ENCODE results near the gene SCFD2. TPM values are rescaled to one million over a fixed set of nuclear protein-coding genes. Genes with fewer than 3 reads are reported as not detected.
A peak's percentile ranks its signal among the peaks of the same experiment; 100 is the strongest.

Gene SCFD2
- total RNA-seq, 2 donors from 2014 or later, result 33.2 to 73.7 TPM

GRCh38 chr4:52869656-52870055 lies 496.2 kb downstream of the SCFD2 start:
- no peaks in the 10 kb centered on the region for H3K4me1 Mint-ChIP-seq (ENCODE audit: low read depth in 2 of 2)
- H3K36me3 Mint-ChIP-seq, result peaks cover 7% of the 10 kb centered on the region
- no peak for ATAC-seq
- no peak overlapping the region for H3K27ac Mint-ChIP-seq
- no peaks in the 10 kb centered on the region for H3K9me3 Mint-ChIP-seq
- no peak for DNase-seq (ENCODE audit: low spot score)
- no peak overlapping the region for H3K4me3 Mint-ChIP-seq
- H3K27me3 Mint-ChIP-seq, result peaks cover under 1 to 6% of the 10 kb centered on the region in 2 donors

- Mint-ChIP-seq H3K27me3 (peaks cover 4 to 11% of the 10 kb centered on the region in 2 donors), H3K9me3 (no peaks in the 10 kb centered on the region), H3K36me3 (peaks cover 7% of the 10 kb centered on the region), H3K27ac (no peak overlapping the region), H3K4me3 (no peak overlapping the region), H3K4me1 (ENCODE audit: low read depth in 2 of 2) (no peaks in the 10 kb centered on the region)
- DNase-seq (ENCODE audit: low spot score) (no peak), ATAC-seq (no peak)
Measured at GRCh38 chr4:52869196-52869595, 496.7 kb downstream of the SCFD2 start.

GRCh38 chr4:52868133-52868532 lies 497.7 kb downstream of the SCFD2 start:
- Mint-ChIP-seq H3K36me3 (peaks cover 7% of the 10 kb centered on the region), H3K27me3 (peaks cover 9 to 19% of the 10 kb centered on the region in 2 donors), H3K27ac (no peak overlapping the region), H3K4me1 (ENCODE audit: low read depth in 2 of 2) (no peaks in the 10 kb centered on the region), H3K9me3 (no peaks in the 10 kb centered on the region), H3K4me3 (no peak overlapping the region)
- ATAC-seq, result no peak
- DNase-seq (ENCODE audit: low spot score), result no peak

GRCh38 chr4:52867163-52867562 lies 498.7 kb downstream of the SCFD2 start:
- ATAC-seq (no peak), DNase-seq (ENCODE audit: low spot score) (no peak)
- no peak overlapping the region for H3K27ac Mint-ChIP-seq
- no peak overlapping the region for H3K4me3 Mint-ChIP-seq
- no peaks in the 10 kb centered on the region for H3K4me1 Mint-ChIP-seq (ENCODE audit: low read depth in 2 of 2)
- H3K9me3 Mint-ChIP-seq, result no peaks in the 10 kb centered on the region
- H3K27me3 Mint-ChIP-seq, result peaks cover 9 to 20% of the 10 kb centered on the region in 2 donors
- peaks cover under 1% of the 10 kb centered on the region for H3K36me3 Mint-ChIP-seq

GRCh38 chr4:52866734-52867133 lies 499.1 kb downstream of the SCFD2 start:
- Mint-ChIP-seq H3K27ac (no peak overlapping the region), H3K9me3 (no peaks in the 10 kb centered on the region), H3K4me3 (no peak overlapping the region), H3K27me3 (peaks cover 9 to 20% of the 10 kb centered on the region in 2 donors), H3K36me3 (no peaks in the 10 kb centered on the region), H3K4me1 (ENCODE audit: low read depth in 2 of 2) (peaks cover under 1% of the 10 kb centered on the region in 2 donors)
- ATAC-seq (no peak), DNase-seq (ENCODE audit: low spot score) (no peak)

GRCh38 chr4:52865300-52865699 lies 500.6 kb downstream of the SCFD2 start:
- ATAC-seq, result no peak
- Mint-ChIP-seq H3K4me1 (ENCODE audit: low read depth in 2 of 2) (peaks cover 9 to 11% of the 10 kb centered on the region in 2 donors), H3K27me3 (peaks cover 18 to 33% of the 10 kb centered on the region in 2 donors), H3K36me3 (no peaks in the 10 kb centered on the region), H3K4me3 (no peak overlapping the region), H3K27ac (no peak overlapping the region), H3K9me3 (no peaks in the 10 kb centered on the region)
- no peak for DNase-seq (ENCODE audit: low spot score)

- H3K9me3 Mint-ChIP-seq, result no peaks in the 10 kb centered on the region
- H3K27ac Mint-ChIP-seq, result no peak overlapping the region
- no peaks in the 10 kb centered on the region for H3K36me3 Mint-ChIP-seq
- no peak overlapping the region for H3K4me3 Mint-ChIP-seq
- peaks cover 9 to 11% of the 10 kb centered on the region in 2 donors for H3K4me1 Mint-ChIP-seq (ENCODE audit: low read depth in 2 of 2)
- no peak for DNase-seq (ENCODE audit: low spot score)
- no peak for ATAC-seq
- H3K27me3 Mint-ChIP-seq, result peaks cover 19 to 33% of the 10 kb centered on the region in 2 donors
Measured at GRCh38 chr4:52864793-52865192, 501.1 kb downstream of the SCFD2 start.

GRCh38 chr4:52863324-52863723 lies 502.5 kb downstream of the SCFD2 start:
- DNase-seq (ENCODE audit: low spot score), result no peak
- peaks cover 9 to 11% of the 10 kb centered on the region in 2 donors for H3K4me1 Mint-ChIP-seq (ENCODE audit: low read depth in 2 of 2)
- H3K27ac Mint-ChIP-seq, result no peak overlapping the region
- peaks cover 26 to 44% of the 10 kb centered on the region in 2 donors for H3K27me3 Mint-ChIP-seq
- H3K9me3 Mint-ChIP-seq, result no peaks in the 10 kb centered on the region
- H3K4me3 Mint-ChIP-seq, result peak overlapping the region; percentile 77
- ATAC-seq, result no peak
- H3K36me3 Mint-ChIP-seq, result no peaks in the 10 kb centered on the region

- no peaks in the 10 kb centered on the region for H3K9me3 Mint-ChIP-seq
- H3K36me3 Mint-ChIP-seq, result no peaks in the 10 kb centered on the region
- DNase-seq (ENCODE audit: low spot score), result no peak
- no peak overlapping the region for H3K27ac Mint-ChIP-seq
- peaks cover 9 to 11% of the 10 kb centered on the region in 2 donors for H3K4me1 Mint-ChIP-seq (ENCODE audit: low read depth in 2 of 2)
- no peak for ATAC-seq
- peaks cover 28 to 50% of the 10 kb centered on the region in 2 donors for H3K27me3 Mint-ChIP-seq
- H3K4me3 Mint-ChIP-seq, result peak overlapping the region; percentile 77
Measured at GRCh38 chr4:52862639-52863161, 503.2 kb downstream of the SCFD2 start.

GRCh38 chr4:52861879-52862616 lies 503.8 kb downstream of the SCFD2 start, which contains the start of gene RASL11B:
Gene RASL11B (plus strand): TSS chr4:52862317. CDS start chr4:52862508, 191 bp downstream.
- H3K4me3 Mint-ChIP-seq, result peak within 1 kb of the TSS; percentile 77
- no peaks in the 10 kb centered on the region for H3K36me3 Mint-ChIP-seq
- no peaks in the 10 kb centered on the region for H3K9me3 Mint-ChIP-seq
- H3K27ac Mint-ChIP-seq, result no peak within 1 kb of the TSS
- ATAC-seq, result peak; percentile 99
- H3K27me3 Mint-ChIP-seq, result peaks cover 33 to 57% of the 10 kb centered on the region in 2 donors
- H3K4me1 Mint-ChIP-seq (ENCODE audit: low read depth in 2 of 2), result peaks cover 9 to 11% of the 10 kb centered on the region in 2 donors
- peak; percentile 88 for DNase-seq (ENCODE audit: low spot score)

GRCh38 chr4:52861171-52861823 lies 504.6 kb downstream of the SCFD2 start:
- DNase-seq (ENCODE audit: low spot score) (no peak), ATAC-seq (no peak)
- peak overlapping the region; percentile 67 for H3K4me3 Mint-ChIP-seq
- H3K36me3 Mint-ChIP-seq, result no peaks in the 10 kb centered on the region
- H3K4me1 Mint-ChIP-seq (ENCODE audit: low read depth in 2 of 2), result peaks cover 9 to 11% of the 10 kb centered on the region in 2 donors
- H3K27me3 Mint-ChIP-seq, result peaks cover 37 to 63% of the 10 kb centered on the region in 2 donors
- no peaks in the 10 kb centered on the region for H3K9me3 Mint-ChIP-seq
- H3K27ac Mint-ChIP-seq, result no peak overlapping the region

GRCh38 chr4:52860361-52860760 lies 505.5 kb downstream of the SCFD2 start:
- Mint-ChIP-seq H3K27me3 (peaks cover 38 to 63% of the 10 kb centered on the region in 2 donors), H3K9me3 (no peaks in the 10 kb centered on the region), H3K36me3 (no peaks in the 10 kb centered on the region), H3K4me1 (ENCODE audit: low read depth in 2 of 2) (peaks cover 9 to 11% of the 10 kb centered on the region in 2 donors), H3K27ac (no peak overlapping the region), H3K4me3 (peak overlapping the region; percentile 67)
- ATAC-seq (no peak), DNase-seq (ENCODE audit: low spot score) (no peak)

GRCh38 chr4:52856801-52857200 lies 509.1 kb downstream of the SCFD2 start:
- Mint-ChIP-seq H3K4me3 (no peak overlapping the region), H3K4me1 (ENCODE audit: low read depth in 2 of 2) (peaks cover 9 to 11% of the 10 kb centered on the region in 2 donors), H3K9me3 (no peaks in the 10 kb centered on the region), H3K27ac (no peak overlapping the region), H3K27me3 (peaks cover 38 to 43% of the 10 kb centered on the region in 2 donors), H3K36me3 (no peaks in the 10 kb centered on the region)
- DNase-seq (ENCODE audit: low spot score), result no peak
- no peak for ATAC-seq

- Mint-ChIP-seq H3K9me3 (no peaks in the 10 kb centered on the region), H3K4me3 (no peak overlapping the region), H3K27ac (no peak overlapping the region), H3K27me3 (peaks cover 19 to 21% of the 10 kb centered on the region in 2 donors), H3K4me1 (ENCODE audit: low read depth in 2 of 2) (no peaks in the 10 kb centered on the region), H3K36me3 (no peaks in the 10 kb centered on the region)
- no peak for DNase-seq (ENCODE audit: low spot score)
- no peak for ATAC-seq
Measured at GRCh38 chr4:52853351-52853750, 512.5 kb downstream of the SCFD2 start.

Data from natural killer cell treated with Interleukin-12 subunit alpha and Interleukin-12 subunit beta and Interleukin-15 and Interleukin-18, amount 100 ng/mL, for 72 hours (primary cell).